GM18498 (cell line): ENCODE data around the gene CDH2.

Experiments used
- ATAC-seq: cut with Tn5 transposase; IDR thresholded peaks from one replicate; pipeline ENCODE4 v1.9.1; 2021; ENCODE audit warnings: mild to moderate bottlenecking, moderate library complexity; ENCODE audit not compliant: unreplicated experiment

Gene CDH2

DNA sequence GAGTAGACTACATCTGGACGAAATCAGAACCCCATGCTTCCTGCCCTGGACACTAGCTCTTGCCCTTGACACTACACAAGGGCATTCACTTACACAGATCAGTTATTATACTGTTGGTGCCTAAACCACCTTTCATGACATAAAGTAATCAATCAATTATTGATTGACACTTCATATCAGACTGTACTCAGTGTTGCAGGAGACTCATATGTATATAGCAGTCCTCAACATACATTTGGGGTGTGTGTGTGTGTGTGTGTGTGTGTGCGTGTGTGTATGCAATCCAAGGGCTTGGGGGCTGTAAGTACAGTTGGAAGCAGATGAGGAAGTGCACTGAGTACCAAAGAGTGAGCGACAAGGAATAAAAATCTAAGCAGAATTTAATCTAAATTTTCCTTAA, 5.1 kb downstream of the CDH2 start:
- ATAC-seq: no peak

DNA sequence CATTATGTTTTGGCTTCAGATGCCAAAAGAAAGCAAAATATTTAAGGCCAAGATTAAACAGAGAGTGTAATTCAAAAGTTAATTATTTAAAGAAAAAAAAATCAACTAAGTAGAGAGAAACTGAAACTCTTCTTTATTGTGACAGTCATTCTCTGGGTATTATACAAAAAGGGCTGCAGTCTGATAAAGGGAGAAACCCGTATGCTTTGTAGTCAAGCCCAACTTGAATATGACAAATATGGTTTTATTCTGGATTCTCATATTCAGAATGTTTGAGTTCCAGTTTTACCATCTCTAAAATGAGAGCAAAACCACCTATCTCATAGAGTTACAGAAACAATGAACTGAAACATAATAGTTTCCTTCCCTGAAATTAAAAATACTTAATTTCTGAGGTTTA, 8.2 kb downstream of the CDH2 start:
- ATAC-seq: no peak

DNA sequence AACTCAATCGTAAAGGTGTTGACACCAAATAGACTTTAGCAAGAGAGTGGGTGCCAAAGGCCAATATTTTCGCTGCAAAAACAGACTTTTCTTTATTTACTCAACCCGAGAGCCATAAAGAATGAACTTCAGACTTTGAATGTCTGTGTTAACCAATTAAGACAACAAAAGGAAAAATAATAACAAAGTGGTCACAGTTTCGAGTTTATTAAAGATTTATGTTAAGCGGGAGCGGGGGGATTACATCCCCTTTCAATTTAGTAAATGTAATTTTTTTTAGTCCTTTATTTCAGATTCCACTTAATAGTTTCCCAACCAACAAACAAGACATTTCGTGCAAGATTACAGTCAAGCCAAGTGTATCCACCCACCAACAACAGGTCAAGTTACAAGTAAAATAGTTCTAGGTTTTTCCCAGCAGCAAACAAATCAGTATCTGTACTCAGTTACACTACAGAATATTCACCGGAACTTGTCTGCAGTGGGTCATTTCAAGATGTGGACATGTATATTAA, 9.0 kb downstream of the CDH2 start:
- ATAC-seq: no peak

DNA sequence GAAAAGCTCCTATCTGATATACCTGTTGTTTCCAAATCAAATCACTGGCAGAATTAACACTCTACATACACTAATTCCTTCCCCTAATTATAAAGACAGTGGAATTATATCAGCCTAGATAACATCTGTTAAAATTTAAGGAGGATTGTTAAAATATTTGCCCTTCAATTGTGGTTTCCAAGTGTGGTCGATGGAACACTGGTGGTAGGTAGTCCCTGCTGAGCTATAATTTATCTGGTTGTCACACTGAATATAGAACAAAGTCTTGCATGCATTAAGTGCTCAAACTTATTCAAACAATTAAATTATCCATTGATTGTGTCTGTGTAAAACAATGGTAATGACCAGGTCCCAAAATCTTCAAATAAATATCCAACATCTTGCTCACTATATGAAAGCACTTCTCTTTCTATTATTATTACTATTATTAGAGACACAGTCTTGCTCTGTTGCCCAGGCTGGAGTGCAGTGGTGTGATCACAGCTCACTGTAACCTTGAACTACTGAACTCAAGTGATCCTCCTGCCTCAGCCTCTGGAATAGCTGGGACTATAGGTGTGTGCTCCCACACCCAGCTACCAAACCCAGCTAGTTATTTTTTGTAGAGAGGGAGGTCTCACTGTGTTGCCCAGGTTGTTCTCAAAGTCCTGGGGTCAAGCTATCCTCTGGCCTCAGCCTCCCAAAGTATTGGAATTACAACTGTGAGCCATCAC, 12.0 kb downstream of the CDH2 start:
- ATAC-seq: no peak

- ATAC-seq: no peak
Measured at GRCh38 chr18:28163201-28163775, 13.6 kb downstream of the CDH2 start.

DNA sequence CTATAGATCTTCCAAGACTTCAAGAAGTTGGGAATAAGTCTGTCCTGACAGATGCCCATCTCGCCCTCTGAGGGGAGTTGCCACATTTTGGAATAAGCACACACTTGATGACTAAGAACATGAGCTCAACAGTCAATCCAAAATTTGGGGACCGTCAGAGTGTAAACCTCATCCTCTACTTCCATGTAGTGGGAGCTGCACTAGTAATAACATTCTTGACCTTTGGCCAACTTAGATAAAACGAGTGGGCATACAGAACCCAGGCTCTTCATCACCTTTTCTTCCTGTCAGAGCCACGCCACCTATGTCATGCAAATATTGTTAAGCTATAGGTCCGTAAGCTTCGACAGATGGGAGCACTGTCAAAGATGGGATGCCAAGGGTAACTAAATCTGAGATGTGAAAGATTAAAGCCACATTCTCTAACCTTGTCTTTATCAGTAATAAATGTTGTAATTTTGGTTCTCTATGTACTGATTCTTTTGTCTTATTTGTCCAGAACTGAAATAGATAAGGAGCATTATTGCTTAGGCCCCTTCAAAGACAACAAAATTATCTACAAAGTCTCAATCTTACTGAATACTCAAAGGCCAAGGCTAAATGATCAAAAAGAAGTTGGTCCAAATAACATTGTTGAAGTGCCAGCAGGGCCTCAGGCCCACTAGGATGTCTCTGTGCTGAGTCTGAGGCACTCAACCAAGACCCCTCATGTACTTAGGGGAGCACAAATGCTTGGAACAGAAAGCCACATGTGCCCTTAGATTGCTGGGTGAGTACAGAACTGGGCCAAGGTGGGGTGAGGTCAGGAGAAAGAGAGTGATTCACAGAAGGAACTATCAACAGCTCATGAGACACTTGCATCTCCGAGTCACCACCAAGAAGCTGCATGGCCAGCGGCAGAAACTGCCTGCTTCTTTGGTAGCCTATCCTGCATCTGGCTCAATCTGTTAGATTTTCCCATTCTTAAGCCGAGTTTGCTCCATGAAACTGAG, 15.0 kb downstream of the CDH2 start:
- no peak for ATAC-seq

GRCh38 chr18:28159055-28159454, 17.9 kb downstream of the CDH2 start:
- no peak for ATAC-seq

DNA sequence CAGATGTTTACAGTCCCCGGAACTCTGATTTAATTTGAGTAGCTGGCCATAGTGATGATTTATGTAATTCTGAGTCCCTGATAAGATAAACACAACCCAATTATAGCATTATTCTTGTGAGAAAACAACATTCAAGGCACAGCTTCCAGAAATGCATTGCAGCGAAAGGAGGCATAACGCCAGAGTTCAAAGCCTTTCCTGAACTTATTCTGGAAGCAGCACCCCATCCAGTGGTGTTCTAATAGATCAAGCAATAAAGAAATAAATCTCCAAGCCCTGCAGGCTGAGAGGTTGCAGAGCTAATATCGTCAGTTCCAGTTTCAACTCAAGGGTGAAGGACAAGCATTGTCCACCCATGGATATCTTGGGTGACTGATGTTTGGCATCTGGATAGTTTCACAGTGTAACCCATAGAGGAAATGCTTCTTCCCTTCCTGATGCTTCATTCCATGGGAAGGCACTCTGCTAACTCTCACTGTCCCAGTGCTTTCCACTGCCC, 18.8 kb downstream of the CDH2 start:
- no peak for ATAC-seq

DNA sequence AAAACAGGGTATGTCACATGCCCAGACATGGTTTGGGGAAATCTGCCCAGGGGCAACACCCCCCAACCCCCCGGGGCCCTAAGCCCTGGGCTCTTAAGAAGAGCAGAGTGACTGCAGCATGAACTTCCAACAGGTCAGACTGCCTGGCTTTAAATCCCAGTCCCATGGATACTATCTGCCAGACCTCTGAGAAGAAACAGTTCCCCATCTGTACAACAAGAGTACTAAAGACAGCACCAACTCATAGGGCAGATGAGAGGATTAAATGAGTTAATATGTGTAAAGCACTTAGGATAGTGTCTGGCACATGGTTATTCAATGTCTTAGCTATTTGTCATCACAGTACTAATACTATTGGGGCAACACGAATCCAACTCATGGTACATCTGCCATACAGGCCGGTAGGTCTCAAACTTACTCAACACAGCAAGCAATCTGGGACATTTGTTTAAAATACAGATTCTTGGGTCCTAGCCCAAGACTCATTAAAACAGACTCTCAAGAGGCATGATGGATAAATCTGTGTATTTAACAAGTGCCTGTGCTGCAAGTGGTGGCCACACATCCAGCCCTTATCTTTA, 23.4 kb downstream of the CDH2 start:
- no peak for ATAC-seq

DNA sequence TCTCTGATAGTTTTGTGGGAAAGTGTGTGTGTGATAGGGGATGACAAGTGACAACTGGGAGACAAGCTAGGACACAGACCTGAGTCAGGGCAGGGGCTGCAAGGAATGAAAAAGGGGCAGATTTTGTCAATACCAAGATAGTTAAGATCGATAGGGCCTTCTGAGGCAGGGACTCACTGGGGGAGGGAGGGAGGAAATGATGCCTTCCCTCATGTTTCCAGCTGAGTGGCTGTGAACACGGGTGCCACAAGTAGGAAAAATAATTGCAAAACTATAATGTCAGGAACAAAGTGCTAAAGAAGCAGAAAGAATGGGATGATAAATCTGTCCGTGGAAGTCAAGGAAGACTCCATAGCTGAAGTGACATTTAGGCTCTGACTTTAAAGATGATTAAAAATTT, 24.2 kb downstream of the CDH2 start:
- no peak for ATAC-seq

DNA sequence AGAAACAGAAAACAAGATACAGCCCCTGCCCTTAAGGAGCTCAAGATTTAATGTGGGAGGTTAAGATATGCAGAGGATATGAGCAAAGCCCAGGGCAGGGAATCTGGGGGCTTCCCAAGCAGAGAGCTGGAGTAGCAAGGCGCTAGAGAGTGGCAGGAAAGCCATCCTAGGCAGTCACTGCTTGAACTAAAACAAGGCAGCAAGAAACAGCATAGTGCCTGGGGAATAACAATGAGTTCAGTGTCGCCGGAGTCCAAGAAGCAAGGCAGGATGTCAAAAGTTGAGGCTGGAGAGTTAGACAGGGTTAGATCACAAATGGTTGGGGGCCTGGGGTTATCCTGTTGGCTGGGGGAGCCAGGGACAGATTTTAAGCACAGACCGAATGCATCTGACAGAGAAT, 24.6 kb downstream of the CDH2 start:
- no peak for ATAC-seq

DNA sequence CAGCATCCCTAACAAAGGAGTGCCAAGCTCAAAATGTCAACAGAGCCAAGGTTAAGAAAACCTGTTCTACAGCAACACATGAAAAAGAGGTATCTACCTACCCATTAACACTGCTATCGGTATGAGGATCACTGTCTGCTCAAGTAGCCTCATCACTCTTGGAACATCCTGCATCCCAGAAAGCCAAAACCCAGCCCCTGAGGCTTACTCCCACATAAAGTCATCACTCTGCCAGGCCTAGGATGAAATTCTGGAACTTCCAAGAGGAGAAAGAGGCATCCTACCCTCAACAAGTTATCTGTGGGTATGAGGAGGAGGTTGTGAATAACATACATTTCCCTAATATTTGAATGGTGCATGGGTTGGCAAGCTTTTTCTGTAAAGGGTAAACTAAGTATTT, 25.5 kb downstream of the CDH2 start:
- no peak for ATAC-seq

- ATAC-seq: no peak
Measured at GRCh38 chr18:28150925-28151324, 26.0 kb downstream of the CDH2 start.

- no peak for ATAC-seq
Measured at GRCh38 chr18:28149810-28150420, 27.0 kb downstream of the CDH2 start.

- ATAC-seq: no peak
Measured at GRCh38 chr18:28147674-28148171, 29.2 kb downstream of the CDH2 start.

GRCh38 chr18:28143725-28144124, 33.2 kb downstream of the CDH2 start:
- ATAC-seq: no peak

- no peak for ATAC-seq
Measured at GRCh38 chr18:28138816-28139215, 38.1 kb downstream of the CDH2 start.

DNA sequence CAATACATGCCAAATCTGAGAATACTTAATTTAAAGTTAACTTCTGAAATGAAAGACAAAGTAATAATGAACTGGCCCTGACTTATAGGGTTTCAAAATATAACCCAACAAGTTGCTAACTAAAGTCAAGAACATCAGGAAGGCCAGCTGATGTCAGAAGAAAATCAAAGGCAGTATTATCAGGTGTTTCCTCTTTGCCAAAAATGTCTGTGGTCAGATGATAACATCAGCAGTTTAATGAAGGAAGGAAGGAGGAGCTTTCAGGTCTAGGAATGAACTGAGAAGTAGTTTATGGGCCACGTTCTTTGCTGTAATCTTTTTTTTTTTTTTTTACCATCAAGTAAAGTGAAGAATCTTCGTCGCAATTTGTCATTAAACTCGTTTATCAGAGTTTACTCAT, 40.9 kb downstream of the CDH2 start:
- no peak for ATAC-seq

DNA sequence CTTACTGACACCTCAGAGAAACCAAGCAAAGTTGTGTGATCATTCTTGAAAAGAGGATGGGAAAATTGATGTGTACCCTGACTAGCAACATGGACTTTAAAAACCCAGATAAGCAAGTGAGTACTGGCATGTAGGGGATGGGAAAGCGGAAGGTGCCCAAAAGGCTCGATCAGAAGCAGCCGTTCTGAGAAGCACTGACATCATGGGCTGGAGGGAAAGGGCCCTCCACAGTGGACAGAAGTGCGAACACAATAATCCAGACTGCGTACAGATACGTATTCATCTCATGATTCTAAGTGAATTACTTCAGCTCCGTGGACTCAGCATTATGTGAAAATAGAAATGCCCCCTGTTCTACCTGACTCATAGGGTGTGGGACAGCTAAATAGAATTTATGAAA, 42.2 kb downstream of the CDH2 start:
- no peak for ATAC-seq

GRCh38 chr18:28132084-28132483, 44.8 kb downstream of the CDH2 start:
- ATAC-seq: no peak

GRCh38 chr18:28128659-28128980, 48.3 kb downstream of the CDH2 start:
- no peak for ATAC-seq
